Smooth muscle cell (in vitro differentiated cells): ENCODE measurements around the gene CFAP221. TPM values are rescaled to one million over a fixed set of nuclear protein-coding genes. Genes with fewer than 3 reads are reported as not detected.

Source experiments
- DNase-seq: peaks from one replicate; lab custom pipeline; 2025; ENCODE audit not compliant: unreplicated experiment; lab: John Stamatoyannopoulos, UW
- H2AFZ ChIP-seq: fragments of 200-600 bp; sonication (generic); 2 replicates; pipeline ENCODE4 v1.6.0; 2016; ENCODE audit warnings: antibody characterized with exemption, low read depth, mild to moderate bottlenecking
- H3F3A ChIP-seq: fragments of 200-600 bp; sonication (generic); 2 replicates; pipeline ENCODE4 v1.6.0; 2017; ENCODE audit warnings: antibody characterized with exemption, low read depth
- H3K27ac ChIP-seq: fragments of 200-600 bp; sonication (generic); 2 replicates; pipeline ENCODE4 v1.5.1; 2016; ENCODE audit warnings: low read depth, mild to moderate bottlenecking
- H3K27me3 ChIP-seq: fragments of 200-600 bp; sonication (generic); 2 replicates; pipeline ENCODE4 v1.6.1; 2016; ENCODE audit warnings: low read depth, mild to moderate bottlenecking
- H3K36me3 ChIP-seq: fragments of 200-600 bp; sonication (generic); 2 replicates; pipeline ENCODE4 v1.5.1; 2016; ENCODE audit warnings: low read depth
- H3K4me1 ChIP-seq: fragments of 200-600 bp; sonication (generic); 2 replicates; pipeline ENCODE4 v1.5.1; 2016; ENCODE audit warnings: low read depth
- H3K4me2 ChIP-seq: fragments of 200-600 bp; sonication (generic); 2 replicates; pipeline ENCODE4 v1.6.0; 2016; ENCODE audit warnings: mild to moderate bottlenecking
- H3K4me3 ChIP-seq: fragments of 200-600 bp; sonication (generic); 2 replicates; pipeline ENCODE4 v1.5.1; 2016; ENCODE audit warnings: mild to moderate bottlenecking
- H3K79me2 ChIP-seq: fragments of 200-600 bp; sonication (generic); 2 replicates; pipeline ENCODE4 v1.6.0; 2016; ENCODE audit warnings: low read depth, mild to moderate bottlenecking
- H3K9ac ChIP-seq: fragments of 200-600 bp; sonication (generic); 2 replicates; pipeline ENCODE4 v1.6.0; 2016; ENCODE audit warnings: low read depth
- H3K9me3 ChIP-seq: fragments of 200-600 bp; sonication (generic); replicated peaks from 2 replicates; pipeline ENCODE4 v1.5.1; 2016; ENCODE audit warnings: low read depth
- H4K20me1 ChIP-seq: fragments of 200-600 bp; sonication (generic); 2 replicates; pipeline ENCODE4 v1.6.0; 2016; ENCODE audit warnings: low read depth
- CTCF ChIP-seq: fragments of 200-600 bp; sonication (generic); IDR thresholded peaks from 2 replicates; pipeline ENCODE4 v1.5.1; 2017; ENCODE audit warnings: borderline replicate concordance, mild to moderate bottlenecking, antibody characterized with exemption; ENCODE audit not compliant: insufficient read depth, poor library complexity, severe bottlenecking
- WGBS: methylation state at CpG from one replicate; pipeline ENCODE4 v1.1.7; 2016; ENCODE audit warnings: low lambda C conversion rate; 5-methylcytosine and 5-hydroxymethylcytosine counted together
- polyA plus RNA-seq: library from polyadenylated mRNA; unstranded; fragments of >200 nt; fragmentation: Nextera tagmentation; extraction: Ambion mirVana; gene quantifications from 2 replicates; pipeline ENCODE4 v1.2.1, GENCODE V29; 2016
- total RNA-seq: library from RNA; depleted of rRNA; stranded (reverse); fragments of >200 nt; gene quantifications from 2 replicates; pipeline ENCODE4 v1.2.3, GENCODE V29; 2014

CFAP221 gene
- total and polyA plus RNA-seq, 2 experiments from 2014 or later, result 0.17 to 0.31 TPM

DNA sequence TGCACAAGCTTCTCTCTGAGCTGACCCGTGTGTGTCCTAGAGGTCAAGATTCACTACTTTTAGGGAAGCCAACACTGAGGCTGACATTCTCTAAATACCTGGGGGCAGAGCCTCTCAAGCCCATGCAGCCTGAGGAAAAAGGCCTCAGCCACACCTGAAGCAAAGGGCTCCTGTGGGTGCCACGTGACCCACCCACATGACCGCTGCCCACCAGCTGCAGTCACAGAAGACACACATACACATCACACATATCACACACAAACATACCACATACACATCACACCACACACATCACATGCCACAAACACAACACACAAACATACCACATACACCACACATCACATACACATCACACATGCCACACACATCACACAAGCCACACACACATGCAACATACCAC, 149.3 kb downstream of the CFAP221 start:
- H3K4me2 ChIP-seq, result no peak overlapping the region
- peaks cover 9% of the 10 kb centered on the region for H3K4me1 ChIP-seq
- WGBS, result 91% methylated on average over 1 of the region's 3 CpGs
- no peak overlapping the region for H3K27ac ChIP-seq
- H3K27me3 ChIP-seq, result no peaks in the 10 kb centered on the region
- no peak for TF ChIP-seq CTCF
- H3K9me3 ChIP-seq, result no peaks in the 10 kb centered on the region
- no peak overlapping the region for H2AFZ ChIP-seq
- H3K36me3 ChIP-seq, result no peaks in the 10 kb centered on the region
- H3K79me2 ChIP-seq, result no peaks in the 10 kb centered on the region
- H3F3A ChIP-seq, result no peaks in the 10 kb centered on the region
- no peak for DNase-seq
- no peak overlapping the region for H3K9ac ChIP-seq
- no peak overlapping the region for H3K4me3 ChIP-seq
- no peaks in the 10 kb centered on the region for H4K20me1 ChIP-seq

DNA sequence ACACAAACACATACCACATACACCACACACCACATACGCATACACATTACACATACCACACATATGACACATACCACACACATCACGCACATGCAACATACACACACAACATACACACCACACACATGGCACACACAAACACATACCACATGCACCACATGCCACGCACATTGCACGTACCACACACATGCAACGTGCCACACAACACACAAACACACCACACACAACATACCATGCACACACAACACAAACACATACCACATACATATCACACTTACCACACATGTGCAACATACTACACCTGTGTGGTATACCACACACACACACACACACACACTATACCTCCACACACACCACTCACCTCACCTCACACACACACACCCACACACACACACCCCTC, 149.7 kb downstream of the CFAP221 start:
- H3K9me3 ChIP-seq, result no peaks in the 10 kb centered on the region
- no peak for DNase-seq
- H3K27me3 ChIP-seq, result no peaks in the 10 kb centered on the region

DNA sequence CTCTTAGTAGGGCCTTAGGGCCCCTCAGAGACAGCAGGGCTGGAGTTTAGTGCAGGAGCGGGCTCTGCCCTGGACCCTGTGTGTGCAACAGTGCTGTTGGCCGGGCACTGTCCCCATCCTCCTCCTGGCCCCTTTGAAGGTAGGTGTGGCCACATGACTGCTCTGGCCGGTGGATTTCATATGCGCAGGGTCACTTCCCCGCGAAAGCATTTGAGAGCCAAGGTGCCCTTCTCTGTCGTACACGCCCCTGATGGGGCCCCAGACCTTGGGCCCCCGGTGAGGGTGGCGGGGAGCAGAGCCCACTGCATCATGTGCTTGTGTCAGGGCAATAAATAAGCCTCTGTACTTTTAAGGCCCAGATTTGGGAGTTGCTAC, 150.2 kb downstream of the CFAP221 start:
- no peak for TF ChIP-seq CTCF
- no peak for DNase-seq
- H3F3A ChIP-seq, result no peaks in the 10 kb centered on the region
- no peak overlapping the region for H2AFZ ChIP-seq
- H4K20me1 ChIP-seq, result no peaks in the 10 kb centered on the region
- no peak overlapping the region for H3K4me3 ChIP-seq
- peaks cover 9% of the 10 kb centered on the region for H3K4me1 ChIP-seq
- H3K36me3 ChIP-seq, result no peaks in the 10 kb centered on the region
- H3K9me3 ChIP-seq, result no peaks in the 10 kb centered on the region
- H3K79me2 ChIP-seq, result no peaks in the 10 kb centered on the region
- no peak overlapping the region for H3K27ac ChIP-seq
- 83% methylated on average over 10 of the region's 10 CpGs for WGBS
- H3K4me2 ChIP-seq, result peak overlapping the region; percentile 69
- H3K9ac ChIP-seq, result no peak overlapping the region
- no peaks in the 10 kb centered on the region for H3K27me3 ChIP-seq

More for the DNA sequence above, 149.7 kb downstream of the CFAP221 start:
- H3K79me2 ChIP-seq, result no peaks in the 10 kb centered on the region
- no peak overlapping the region for H3K9ac ChIP-seq
- H4K20me1 ChIP-seq, result no peaks in the 10 kb centered on the region
- H2AFZ ChIP-seq, result no peak overlapping the region
- peaks cover 9% of the 10 kb centered on the region for H3K4me1 ChIP-seq
- no peak overlapping the region for H3K4me2 ChIP-seq
- no peaks in the 10 kb centered on the region for H3K36me3 ChIP-seq
- no peaks in the 10 kb centered on the region for H3F3A ChIP-seq
- WGBS, result 92% methylated on average over 5 of the region's 5 CpGs
- no peak overlapping the region for H3K27ac ChIP-seq
- no peak overlapping the region for H3K4me3 ChIP-seq
- TF ChIP-seq CTCF, result no peak

- Histone ChIP-seq H3K4me2 (peak overlapping the region; percentile 69), H3K27ac (no peak overlapping the region), H3K27me3 (no peaks in the 10 kb centered on the region), H3K4me3 (no peak overlapping the region), H3K9ac (no peak overlapping the region), H3K9me3 (no peaks in the 10 kb centered on the region), H3F3A (no peaks in the 10 kb centered on the region), H3K79me2 (no peaks in the 10 kb centered on the region), H4K20me1 (no peaks in the 10 kb centered on the region), H3K36me3 (no peaks in the 10 kb centered on the region), H3K4me1 (peaks cover 9% of the 10 kb centered on the region), H2AFZ (peak overlapping the region; percentile 43)
- DNase-seq, result no peak
- WGBS, result 31% methylated on average over 10 of the region's 10 CpGs
- TF ChIP-seq CTCF, result no peak
Measured at GRCh38 chr2:119694845-119695521, 150.7 kb downstream of the CFAP221 start.
